Stimulated activated CD8-positive, alpha-beta memory T cell treated with anti-CD3 and anti-CD28 coated beads, Interleukin-12 subunit alpha, Interleukin-12 subunit beta, amount 100 ng/mL, for 24 hours (primary cell): ENCODE data around the gene KRT36.

ENCODE experiments used
- DNase-seq: peaks from one replicate; pipeline ENCODE4 v3.0.0-alpha.2; 2020; ENCODE audit errors: extremely low read depth

The KRT36 gene

DNA sequence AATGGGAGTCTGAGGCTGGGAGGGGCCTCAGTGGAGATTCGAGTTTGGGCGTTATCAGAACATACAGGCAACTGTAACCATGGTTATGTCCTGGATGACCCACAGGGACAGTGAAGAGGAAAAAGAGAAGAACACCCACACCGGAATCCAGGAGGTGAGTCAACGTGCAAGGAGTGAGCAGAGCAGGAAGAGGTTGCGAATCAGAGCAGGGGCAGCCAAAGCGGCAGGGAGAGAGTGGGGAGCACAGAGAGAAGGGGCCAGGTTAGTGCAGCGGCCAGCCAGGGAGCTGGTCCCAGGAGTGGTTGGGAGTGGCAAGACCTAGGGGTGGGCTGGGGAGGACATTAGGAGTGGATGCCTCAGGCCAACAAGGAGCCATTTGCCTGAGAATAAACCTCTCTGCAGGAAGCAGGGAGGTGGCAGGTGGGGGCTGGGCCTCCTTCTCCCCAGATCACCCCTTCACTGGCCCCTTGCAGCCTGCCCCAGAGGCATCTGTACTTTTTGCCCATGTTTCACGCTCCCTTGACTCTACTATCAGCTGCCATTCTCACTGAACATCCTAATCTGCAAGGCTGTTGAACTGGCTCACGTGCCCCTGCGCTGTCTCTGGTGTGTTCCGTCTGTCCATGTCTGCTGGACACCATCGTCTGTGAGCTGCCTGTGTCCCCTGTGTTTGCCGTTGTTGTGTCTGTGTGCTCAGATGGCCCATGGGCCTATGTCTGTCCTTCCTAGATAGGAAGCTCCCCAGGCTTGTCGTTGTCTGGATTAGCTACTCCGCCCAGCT is 10.6 kb upstream of the KRT36 start:
- no peak for DNase-seq

DNA sequence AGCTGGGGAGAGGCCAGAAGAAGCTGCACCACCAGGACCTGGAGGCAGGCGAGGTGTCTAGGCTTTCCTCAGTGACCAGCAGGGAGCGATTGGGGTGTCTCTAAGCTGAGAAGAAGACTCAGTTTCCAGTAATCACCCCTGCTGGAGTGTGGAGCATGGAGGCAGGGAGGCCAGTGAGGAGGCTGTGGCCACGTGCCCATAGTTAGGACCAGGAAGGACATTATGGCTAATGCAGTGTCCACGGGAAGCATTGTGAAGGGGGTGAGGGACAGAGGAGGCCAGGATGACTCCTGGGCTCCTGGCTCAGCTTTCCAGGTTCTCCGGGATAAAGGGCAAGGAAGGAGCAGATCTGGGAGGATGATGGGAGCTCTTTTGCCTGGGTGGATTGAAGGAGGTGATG is 10.0 kb upstream of the KRT36 start:
- no peak for DNase-seq

DNA sequence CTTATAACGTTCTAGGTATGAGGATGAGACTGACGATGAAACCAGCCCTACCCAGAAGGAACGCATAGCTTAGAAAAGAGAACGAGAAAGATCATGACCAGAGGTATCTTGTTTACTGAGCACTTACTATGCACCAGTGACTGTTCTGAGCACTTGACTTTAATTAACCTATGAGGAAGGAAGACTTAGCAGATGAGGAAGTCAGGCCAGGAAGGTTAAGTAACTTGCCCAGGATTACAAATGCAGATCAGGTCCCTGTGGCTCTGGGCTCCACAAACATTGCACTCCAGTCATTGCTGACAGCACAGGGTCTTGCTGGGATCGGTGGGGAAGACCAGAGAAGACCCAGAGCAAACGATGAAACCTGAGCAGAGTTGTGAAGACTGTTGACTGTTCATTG is 8.6 kb upstream of the KRT36 start:
- DNase-seq, result no peak

DNA sequence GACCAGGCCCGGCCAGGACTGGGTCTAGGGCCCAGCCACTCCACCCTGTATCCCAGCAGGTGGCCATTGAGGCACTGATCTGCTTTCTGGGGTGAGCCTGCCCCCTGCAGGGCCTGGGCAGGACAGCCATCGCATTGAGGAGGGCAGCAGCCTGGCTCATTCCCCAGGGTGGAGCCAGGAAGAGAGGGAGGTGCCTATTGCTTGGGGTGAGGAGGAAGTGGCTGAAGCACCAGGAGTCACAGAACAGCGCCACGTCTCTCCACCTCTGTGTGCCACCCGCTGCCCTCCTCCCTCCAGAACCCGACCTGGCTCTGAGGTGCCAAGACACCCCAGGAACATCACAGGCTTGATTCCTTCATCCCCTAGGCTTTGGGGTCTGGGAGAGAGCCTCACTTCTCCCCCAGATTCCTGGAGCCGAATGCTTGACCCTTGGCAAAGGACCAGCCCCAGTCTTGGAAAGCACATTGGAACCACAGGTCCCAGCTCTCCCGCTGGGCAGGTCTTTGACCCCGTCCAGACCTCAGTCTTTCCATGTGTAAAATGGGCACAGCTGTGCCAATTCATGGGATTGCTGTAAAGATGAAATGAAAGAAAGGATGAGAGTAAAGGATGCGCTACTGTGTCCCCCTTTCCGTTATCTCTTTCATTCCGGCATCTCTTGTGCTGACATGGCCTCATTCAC is 7.2 kb upstream of the KRT36 start:
- peak; percentile 16 for DNase-seq

DNA sequence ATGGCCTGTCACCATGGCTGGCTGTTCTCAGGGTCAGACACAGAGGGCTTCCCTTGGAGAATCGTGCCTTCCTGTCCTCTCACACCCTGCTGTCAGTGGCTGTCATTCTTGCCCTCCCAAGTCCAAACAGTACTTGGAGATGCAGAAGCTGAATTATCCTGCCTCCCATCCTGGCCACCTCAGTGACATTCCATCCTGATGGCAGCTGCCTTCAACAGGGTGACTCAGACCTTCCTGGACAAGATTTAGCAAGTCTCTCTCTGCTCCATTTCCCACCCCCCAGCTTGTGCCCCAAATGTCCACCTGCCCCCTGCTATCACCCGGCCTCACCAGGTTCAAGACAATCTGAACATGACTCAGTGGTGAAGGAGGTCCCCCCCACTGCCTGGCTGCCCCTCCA is 4.8 kb upstream of the KRT36 start:
- no peak for DNase-seq

DNA sequence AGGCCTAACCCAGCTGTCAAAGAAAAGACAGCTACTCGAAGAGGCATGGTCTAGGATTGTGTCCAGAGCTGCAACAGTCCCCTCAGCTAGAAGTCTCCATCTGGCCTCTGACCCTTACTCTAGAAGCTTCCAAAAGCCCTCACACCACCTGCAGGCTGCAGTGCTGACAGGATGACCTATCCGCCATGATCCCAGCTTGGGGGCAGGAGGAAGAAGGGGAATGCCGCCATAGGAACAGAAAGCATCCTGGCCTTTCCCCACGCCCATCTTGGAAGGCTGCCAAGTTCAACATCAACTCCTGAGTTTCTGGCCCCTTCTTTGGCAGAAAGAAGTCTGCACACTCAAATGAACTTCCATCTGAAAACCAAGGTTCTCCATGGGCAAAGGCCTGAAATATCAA is 3.1 kb upstream of the KRT36 start:
- no peak for DNase-seq

DNA sequence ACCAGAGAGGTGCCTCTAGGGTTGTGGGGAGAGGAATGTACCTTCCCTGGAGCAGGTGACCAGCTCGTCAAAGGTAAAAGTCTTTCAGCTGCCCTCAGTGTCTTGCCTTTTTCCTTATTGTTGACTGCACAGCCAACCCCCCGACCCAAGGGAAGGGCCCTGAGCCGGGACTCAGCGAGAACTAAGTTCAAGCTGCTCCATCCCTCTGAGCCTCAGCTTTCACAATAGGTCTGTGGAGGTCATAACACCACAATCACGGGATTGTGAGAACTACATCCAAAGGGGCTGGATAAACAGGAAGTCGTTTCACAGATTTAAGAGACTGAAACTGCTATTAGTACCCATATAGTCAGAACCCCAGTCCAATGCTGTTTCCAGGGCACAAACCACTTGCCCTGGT is 2.6 kb upstream of the KRT36 start:
- no peak for DNase-seq

DNA sequence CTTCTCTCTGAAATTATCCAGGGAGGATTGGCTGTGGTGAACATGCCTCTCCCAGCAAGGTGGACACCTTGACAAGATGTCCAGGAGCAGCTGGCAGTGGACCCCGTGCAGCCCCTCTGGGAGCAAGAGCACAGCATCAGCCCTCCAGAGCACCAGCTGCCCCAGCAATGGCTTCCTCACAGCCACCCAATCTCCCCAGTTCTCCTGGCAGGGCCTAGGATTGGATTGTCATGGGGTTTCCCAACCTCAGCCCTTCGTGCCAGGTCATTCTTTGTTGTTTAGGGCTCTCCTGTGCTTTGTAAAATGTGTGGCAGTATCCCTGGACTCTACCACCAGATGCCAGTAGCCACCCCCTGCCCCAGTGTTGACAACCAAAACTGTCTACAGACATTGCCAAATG is 1.8 kb upstream of the KRT36 start:
- no peak for DNase-seq

DNA sequence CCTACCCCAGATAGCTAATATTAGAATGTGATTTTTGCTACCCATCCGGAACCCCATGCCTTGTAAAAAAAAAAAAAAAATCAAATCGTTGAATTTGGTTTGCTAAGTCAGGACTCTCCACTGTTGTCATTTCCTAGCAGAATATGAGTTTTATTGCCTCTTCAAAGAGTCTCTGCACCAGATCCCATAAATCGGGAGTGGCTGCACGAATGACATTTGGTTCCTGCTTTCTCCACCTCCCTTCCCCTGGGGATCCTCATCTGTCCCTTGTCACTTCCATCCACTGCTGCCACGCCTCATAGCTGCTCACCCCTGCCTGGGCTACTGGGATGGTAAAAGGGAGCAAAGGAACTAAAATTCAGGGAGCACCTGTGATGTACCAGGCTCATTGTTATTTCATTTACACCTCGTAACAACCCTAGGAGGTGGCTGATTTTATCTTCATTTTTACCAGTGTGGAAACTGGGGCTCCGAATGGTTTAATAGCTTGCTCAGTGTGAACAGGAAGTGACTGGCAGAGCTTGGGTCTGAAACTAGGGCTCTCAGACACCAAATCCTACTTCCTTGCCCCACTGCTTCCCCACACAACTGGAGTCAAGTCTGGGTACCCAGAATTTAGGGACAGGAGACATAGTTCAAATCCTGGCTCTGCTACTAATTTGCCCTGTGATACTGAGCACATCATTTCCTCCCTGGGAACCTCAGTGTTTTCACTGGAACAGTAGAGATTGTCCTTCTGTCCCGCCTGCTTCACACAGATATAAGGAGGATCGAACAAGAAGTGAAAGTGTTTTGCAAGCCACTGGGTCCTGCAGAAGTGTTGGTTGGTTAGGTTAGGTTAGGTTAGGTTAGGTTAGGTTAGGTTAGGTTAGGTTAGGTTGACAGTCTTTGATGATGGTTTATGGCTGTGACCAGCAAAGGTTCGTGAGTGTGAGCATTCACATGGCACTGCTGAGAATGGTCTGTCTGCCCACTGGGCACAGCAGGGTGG is 585 bp upstream of the KRT36 start:
- DNase-seq, result no peak

DNA sequence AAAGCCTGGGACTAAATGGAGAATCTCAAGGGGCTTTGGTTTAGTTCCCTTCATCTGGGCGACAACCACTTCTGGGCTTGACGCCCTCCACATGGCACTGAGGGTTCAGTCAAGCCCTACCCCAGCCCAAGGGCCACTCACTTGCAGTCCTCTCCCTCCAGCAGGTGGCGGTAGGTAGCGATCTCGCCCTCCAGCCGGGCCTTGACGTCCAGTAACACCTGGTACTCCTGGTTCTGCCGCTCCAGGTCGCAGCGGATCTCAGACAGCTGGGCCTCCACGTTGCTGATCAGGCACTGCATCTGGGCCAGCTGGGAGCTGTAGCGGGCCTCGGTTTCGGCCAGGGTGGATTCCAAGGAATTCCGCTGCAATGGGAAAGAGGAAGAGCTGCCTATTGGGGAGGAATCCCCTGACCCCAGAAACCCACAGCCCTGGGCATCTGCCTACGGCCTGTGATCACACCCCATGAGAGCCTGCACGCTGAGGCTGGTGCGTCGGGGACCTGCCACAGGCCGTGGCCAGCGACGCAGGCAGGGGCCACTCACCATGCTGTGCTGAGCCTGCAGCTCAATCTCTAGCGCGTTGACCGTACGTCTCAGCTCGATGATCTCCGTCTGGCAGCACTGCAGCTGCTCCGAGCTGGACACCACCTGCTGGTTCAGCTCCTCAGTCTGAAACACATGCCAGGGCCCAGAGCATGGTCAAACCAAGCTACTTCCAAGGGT is 2.7 kb downstream of the KRT36 start:
- DNase-seq, result no peak

DNA sequence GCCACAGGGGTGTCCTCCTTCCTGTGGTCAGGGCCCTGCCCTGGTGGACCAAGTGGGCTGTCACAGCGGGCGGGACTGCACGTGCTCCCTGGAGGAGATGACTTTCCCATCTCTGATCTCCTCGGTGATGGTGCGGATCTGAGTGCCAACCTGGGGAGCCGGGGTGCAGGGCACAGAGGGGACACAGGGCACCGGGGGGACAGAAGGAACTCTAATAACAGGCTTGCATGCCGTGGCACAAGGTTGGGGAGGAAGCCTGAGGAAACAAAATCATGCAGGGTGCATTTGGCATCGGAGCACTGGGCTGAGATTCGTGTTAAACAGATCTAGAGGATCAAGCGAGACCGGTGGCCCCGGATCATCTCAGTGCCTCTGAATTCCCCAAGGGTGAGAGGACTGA is 3.4 kb downstream of the KRT36 start:
- no peak for DNase-seq

DNA sequence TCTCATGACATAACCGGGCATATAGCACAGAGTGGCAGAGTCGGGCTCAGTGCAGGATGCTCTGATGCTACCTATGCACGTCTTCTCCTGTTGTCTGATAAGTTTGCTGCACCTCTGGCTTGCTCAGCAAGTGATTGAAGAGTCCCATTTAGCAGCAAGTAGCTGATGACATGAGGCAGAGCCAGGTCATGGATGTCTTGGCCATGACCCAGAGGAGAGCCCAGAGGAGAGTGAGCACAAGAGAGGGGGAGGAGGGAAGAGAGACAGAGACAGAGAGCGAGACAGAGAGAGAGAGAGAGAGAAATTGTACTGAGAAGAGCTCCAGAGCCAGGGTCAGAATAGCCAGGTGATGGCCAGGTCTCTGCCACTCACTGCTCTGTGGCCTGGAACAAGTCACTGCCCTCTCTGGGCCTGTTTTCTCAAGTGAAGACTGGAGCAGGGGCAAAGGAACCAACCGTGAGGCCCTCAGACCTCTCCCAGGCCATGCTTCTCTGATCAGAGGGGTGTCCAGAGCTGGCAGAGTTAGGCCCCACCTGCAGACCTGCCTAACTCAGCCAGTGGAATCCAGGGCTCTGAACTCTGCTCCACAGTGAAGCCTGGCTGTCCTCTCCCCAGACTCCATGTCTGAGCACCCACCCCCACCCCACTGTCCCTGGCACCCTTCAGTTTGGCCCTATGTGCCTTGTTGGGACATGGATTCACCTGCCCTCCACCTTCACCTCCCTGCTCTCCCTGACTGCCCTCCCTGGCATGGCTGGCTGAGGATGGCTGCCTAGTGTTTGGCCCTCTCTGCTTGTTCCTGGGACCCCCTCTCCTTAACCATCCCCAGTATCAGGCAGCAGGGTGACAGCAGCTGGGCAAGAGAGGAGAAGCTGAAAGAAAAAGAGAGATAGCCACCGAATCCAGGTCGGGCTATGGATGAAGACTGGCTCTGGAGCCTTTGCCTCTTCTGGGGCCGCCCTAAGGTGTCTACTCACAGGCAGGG is 4.5 kb downstream of the KRT36 start:
- DNase-seq, result no peak

DNA sequence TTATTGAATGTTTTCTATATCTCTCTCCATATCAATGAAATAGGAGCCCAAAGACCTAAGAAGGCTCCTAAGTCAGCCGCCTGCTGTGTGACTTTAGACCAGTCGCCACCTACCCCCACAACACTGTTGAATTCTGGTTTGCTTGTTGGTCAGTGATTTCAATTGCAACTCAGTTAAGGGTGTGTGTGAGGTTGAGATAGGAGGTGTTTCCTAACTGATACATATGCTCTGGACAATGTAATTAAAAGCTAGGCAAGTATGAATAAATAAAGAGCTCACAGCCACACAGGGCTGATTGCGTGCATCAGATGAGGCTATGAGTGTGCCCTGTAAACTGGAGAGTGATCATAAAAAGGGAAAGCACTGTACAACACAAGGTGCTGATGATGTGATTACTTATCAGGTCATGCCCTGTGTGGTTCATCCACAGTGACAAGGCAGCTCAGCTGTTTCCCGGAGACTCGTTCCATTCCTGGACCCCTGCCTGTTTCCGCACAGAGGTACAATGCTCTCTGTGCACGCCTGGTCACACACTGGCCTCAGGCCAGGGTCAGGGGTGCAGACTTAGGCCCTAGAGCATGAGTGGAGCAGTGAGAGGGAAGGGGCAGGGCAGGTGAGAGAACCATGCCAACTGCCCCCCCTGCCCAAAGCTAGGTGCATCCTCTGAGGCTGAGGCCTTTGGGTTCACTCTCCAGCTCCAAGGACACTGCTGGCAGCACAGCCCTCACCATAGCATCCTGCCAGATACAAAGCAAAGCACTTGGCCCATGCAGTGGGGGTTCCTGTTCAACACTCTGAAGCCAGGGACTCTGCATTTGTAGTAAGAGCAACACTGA is 5.5 kb downstream of the KRT36 start:
- no peak for DNase-seq

DNA sequence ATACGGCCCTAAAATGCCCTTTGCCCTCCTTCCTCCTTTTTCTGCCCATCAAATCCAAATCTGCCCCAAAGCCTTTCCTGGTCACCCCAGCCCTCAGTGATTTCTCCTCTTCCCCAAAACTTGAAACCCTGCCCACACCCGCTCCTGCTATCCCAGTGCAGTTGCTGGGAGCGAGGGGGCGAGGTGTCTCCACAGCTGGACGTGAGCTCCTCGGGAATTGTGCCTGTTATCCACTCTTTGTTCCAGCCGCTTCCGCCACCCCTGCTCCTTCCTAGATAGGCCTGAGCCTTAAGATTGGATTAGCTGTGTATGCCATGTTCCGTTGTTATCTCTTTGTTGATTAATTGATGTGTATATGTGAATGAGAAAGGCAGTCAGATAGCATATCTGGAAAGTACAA is 6.2 kb downstream of the KRT36 start:
- DNase-seq, result no peak

DNA sequence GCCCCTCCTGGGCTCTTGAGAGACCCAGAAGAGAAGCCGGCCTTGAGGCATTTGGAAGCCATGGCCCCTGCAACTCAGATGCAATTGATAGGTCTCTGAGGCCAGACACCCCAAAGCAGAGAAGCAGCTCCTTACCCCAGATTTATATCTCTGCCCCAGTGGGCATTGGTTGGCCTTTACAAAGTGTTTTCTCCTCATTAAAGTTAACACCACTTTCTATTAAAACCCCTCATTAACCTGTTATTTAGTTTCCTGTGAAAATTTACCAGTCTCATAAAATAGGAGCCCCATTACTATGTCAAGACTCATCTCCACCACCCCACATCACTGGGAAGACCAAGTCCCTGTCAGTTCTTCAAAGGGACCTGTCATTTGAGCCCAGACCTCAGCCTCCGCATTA is 8.7 kb downstream of the KRT36 start, which contains the start of gene KRT35:
KRT35 (minus strand) TSS at position 116 of the 400 bp plus-strand sequence; CDS start at position 62, 54 bp downstream.
- no peak for DNase-seq

DNA sequence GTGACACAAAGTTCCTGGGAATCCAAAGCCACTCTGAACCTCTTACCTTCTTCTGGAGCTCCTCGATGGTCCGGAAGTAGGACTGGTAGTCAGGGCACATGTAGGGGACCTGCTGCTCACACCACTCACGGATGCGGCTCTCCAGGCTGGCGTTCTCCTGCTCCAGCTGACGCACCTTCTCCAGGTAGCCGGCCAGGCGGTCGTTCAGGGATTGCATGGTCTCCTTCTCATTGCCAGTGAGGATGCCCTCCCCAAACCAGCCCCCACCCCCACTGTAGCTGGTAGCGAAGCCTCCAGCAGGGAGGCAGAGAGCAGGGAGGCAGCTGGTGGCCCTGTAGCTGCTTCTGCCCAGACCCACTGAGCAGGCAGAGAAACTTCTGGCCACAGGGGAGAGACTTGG is 9.1 kb downstream of the KRT36 start:
- no peak for DNase-seq

DNA sequence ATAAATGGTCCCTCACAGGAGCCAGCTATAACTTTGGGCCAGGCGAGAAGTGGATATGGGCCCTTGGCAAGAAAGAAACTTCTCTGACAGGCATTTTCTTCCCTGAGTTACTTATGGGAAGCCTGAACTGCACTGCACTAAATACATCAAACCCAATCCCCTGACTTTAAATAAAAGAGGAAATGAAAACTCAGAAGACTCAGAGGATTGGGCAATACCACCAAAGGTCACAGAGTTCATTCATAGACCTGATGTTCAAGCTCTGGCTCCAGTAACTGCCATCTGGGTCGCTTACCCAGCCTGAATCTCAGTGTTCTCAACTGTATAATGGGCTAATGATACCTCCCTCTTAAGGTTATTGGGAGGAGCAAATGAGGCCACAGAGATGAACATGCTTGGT is 9.6 kb downstream of the KRT36 start:
- DNase-seq, result no peak

DNA sequence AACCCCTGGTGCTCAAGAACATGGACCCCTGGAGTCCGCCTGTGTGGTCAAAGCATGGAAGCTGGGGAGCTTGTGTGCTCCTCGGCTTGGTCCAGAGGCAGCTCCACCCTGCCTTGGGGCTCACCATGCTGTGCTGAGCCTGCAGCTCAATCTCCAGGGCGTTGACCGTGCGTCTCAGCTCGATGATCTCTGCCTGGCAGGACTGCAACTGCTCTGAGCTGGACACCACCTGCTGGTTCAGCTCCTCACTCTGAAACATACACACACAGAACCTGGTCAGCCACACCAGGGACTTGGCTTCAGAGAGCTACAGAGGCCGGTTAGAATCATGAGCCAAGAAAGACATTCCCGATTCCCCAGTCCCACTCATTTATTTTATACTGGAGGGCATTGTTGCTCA is 11.5 kb downstream of the KRT36 start:
- DNase-seq, result no peak
